ENCODE measurements around the gene ADAD1.

DNA sequence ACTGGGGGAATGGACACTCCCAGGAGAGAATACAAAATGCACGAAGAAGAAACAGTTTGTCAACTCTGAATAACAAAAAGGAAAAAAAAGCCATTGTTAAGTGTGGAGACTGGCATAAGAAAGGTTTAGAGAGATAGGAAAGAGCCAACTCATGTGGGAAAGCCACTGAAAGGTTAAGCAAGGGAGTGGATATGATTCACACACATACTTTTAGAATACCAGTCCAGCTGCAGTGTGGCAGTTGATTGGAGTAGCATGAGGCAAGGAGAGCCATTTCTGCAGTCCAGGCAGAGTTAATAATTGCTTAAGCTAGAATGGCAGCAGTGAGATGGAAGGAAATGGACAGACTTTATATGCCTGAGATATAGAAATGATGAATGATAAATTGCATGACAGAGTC lies 36.9 kb upstream of the ADAD1 start:
- no peak for TF ChIP-seq POLR2A (IDR thresholded peaks at IDR 0.05; ENCODE audit: low read depth, low read length)
- no peak for TF ChIP-seq POLR2AphosphoS5 (IDR thresholded peaks at IDR 0.05; ENCODE audit: low read depth, low read length)

Measured in GM12892 (cell line).